ENCODE results near the gene DOCK9.

DNA sequence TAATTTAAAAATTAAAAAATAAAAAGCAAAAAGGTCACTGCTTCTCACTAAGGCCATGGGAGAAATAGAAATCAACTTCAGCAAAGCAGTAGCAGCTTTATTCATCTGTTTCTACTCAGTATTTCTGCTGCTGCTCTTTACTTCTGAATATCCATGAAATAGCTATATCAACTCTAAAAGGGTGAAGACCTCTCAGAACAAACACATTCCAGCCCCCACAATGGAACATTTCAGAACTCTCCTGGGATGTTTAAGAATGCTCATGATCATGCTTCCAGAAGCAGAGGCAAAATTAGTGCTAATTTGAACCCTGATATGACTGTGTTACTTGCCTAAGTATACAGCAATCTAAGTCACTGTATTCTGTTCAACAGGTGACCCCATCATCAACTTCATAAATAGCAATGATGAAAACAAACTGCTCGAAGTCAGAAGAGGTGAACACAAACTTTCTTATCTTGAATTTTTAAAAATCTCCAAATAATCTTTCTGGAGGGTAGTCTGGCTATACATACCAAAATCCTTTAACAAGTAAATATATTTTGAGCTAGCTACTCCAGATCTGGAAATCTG is 29.6 kb upstream of the DOCK9 start:
- TF ChIP-seq RELA (CRISPR knock-in tag; IDR thresholded peaks at IDR 0.05; ENCODE audit: borderline replicate concordance), result no peak
- TF ChIP-seq, protein P1, sequence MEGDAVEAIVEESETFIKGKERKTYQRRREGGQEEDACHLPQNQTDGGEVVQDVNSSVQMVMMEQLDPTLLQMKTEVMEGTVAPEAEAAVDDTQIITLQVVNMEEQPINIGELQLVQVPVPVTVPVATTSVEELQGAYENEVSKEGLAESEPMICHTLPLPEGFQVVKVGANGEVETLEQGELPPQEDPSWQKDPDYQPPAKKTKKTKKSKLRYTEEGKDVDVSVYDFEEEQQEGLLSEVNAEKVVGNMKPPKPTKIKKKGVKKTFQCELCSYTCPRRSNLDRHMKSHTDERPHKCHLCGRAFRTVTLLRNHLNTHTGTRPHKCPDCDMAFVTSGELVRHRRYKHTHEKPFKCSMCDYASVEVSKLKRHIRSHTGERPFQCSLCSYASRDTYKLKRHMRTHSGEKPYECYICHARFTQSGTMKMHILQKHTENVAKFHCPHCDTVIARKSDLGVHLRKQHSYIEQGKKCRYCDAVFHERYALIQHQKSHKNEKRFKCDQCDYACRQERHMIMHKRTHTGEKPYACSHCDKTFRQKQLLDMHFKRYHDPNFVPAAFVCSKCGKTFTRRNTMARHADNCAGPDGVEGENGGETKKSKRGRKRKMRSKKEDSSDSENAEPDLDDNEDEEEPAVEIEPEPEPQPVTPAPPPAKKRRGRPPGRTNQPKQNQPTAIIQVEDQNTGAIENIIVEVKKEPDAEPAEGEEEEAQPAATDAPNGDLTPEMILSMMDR (IDR thresholded peaks at IDR 0.05), result no peak
- TF ChIP-seq, protein P2, sequence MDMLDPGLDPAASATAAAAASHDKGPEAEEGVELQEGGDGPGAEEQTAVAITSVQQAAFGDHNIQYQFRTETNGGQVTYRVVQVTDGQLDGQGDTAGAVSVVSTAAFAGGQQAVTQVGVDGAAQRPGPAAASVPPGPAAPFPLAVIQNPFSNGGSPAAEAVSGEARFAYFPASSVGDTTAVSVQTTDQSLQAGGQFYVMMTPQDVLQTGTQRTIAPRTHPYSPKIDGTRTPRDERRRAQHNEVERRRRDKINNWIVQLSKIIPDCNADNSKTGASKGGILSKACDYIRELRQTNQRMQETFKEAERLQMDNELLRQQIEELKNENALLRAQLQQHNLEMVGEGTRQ (CRISPR knock-in tag; IDR thresholded peaks at IDR 0.05), result no peak
- TF ChIP-seq, protein P3, sequence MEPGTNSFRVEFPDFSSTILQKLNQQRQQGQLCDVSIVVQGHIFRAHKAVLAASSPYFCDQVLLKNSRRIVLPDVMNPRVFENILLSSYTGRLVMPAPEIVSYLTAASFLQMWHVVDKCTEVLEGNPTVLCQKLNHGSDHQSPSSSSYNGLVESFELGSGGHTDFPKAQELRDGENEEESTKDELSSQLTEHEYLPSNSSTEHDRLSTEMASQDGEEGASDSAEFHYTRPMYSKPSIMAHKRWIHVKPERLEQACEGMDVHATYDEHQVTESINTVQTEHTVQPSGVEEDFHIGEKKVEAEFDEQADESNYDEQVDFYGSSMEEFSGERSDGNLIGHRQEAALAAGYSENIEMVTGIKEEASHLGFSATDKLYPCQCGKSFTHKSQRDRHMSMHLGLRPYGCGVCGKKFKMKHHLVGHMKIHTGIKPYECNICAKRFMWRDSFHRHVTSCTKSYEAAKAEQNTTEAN (CRISPR knock-in tag; IDR thresholded peaks at IDR 0.05), result no peak
- TF ChIP-seq ETV6 (CRISPR knock-in tag; IDR thresholded peaks at IDR 0.05), result no peak
- TF ChIP-seq, protein P4, sequence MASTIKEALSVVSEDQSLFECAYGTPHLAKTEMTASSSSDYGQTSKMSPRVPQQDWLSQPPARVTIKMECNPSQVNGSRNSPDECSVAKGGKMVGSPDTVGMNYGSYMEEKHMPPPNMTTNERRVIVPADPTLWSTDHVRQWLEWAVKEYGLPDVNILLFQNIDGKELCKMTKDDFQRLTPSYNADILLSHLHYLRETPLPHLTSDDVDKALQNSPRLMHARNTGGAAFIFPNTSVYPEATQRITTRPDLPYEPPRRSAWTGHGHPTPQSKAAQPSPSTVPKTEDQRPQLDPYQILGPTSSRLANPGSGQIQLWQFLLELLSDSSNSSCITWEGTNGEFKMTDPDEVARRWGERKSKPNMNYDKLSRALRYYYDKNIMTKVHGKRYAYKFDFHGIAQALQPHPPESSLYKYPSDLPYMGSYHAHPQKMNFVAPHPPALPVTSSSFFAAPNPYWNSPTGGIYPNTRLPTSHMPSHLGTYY (CRISPR knock-in tag; IDR thresholded peaks at IDR 0.05), result no peak

All from WTC11 (cell line).